Astrocyte of the cerebellum (primary cell): ENCODE data around the gene FOXN1.

Source experiments
- DNase-seq: peaks from one replicate; pipeline ENCODE4 v3.0.0-alpha.2; 2011; ENCODE audit warnings: low read depth
- H3K4me3 ChIP-seq: 2 replicates; pipeline ENCODE4 v1.5.1; 2011; ENCODE audit warnings: mild to moderate bottlenecking, low read depth, low read length, moderate library complexity
- in situ Hi-C: cut with HindIII; loops from 2 replicates; pipeline ENCODE4 v1.10.0; 2017; ENCODE audit warnings: low sequenced_read_pairs
- TF ChIP-seq, protein P1 (sequence below): IDR thresholded peaks from 2 replicates; pipeline ENCODE4 v1.5.1; 2012; ENCODE audit warnings: low read length, low read depth, moderate library complexity, mild to moderate bottlenecking; ENCODE audit errors: missing control alignments

Gene FOXN1

DNA sequence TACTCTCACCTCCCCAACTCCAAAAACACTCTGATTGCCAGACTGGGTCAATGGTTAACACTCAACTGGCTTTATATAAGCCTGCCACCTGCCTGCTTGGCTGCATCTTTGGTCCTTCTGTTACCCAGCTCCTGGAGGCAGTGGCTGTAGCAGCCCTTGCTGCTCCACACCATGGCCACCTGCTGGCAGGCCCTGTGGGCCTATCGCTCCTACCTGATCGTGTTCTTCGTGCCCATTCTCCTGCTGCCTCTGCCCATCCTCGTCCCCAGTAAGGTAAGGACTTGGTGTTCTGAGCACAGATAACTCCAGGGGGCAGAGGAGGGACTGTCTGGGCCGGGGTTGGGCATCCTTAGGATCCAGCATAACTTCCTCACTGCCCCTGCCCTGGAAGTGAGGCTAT, 32.6 kb upstream of the FOXN1 start, which contains the start of gene SLC13A2:
TSS of gene SLC13A2 (plus strand) at position 103 of the 400 bp plus-strand sequence. CDS start at position 172, 69 bp downstream.
- in situ Hi-C loops, result no loop called here
- no peak within 1 kb of the TSS for H3K4me3 ChIP-seq
- TF ChIP-seq, protein P1, sequence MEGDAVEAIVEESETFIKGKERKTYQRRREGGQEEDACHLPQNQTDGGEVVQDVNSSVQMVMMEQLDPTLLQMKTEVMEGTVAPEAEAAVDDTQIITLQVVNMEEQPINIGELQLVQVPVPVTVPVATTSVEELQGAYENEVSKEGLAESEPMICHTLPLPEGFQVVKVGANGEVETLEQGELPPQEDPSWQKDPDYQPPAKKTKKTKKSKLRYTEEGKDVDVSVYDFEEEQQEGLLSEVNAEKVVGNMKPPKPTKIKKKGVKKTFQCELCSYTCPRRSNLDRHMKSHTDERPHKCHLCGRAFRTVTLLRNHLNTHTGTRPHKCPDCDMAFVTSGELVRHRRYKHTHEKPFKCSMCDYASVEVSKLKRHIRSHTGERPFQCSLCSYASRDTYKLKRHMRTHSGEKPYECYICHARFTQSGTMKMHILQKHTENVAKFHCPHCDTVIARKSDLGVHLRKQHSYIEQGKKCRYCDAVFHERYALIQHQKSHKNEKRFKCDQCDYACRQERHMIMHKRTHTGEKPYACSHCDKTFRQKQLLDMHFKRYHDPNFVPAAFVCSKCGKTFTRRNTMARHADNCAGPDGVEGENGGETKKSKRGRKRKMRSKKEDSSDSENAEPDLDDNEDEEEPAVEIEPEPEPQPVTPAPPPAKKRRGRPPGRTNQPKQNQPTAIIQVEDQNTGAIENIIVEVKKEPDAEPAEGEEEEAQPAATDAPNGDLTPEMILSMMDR, result no peak
- no peak for DNase-seq

DNA sequence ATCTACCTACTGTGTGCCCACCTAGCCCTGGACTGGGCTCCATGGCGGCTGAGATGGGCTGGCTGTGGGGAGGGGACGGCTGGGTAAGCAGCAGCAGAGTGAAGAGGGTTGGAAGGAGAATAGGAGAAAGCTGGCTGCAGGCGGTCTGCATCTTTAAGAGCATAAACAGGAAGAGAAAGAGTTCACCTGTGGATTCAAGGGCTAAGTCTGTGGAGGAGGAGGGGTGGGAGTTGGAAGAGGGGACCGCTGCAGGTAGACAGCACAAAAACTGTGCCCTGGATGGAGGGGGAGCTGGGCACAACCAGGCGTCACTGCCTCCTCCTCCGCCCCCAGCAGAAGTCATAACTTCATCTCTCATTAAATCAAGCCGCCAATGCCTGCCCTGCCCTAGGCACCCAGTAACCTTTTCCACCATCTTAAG, 32.0 kb upstream of the FOXN1 start:
- TF ChIP-seq, protein P1, result no peak
- DNase-seq, result no peak
- H3K4me3 ChIP-seq, result no peak overlapping the region
- in situ Hi-C loops, result no loop called here

DNA sequence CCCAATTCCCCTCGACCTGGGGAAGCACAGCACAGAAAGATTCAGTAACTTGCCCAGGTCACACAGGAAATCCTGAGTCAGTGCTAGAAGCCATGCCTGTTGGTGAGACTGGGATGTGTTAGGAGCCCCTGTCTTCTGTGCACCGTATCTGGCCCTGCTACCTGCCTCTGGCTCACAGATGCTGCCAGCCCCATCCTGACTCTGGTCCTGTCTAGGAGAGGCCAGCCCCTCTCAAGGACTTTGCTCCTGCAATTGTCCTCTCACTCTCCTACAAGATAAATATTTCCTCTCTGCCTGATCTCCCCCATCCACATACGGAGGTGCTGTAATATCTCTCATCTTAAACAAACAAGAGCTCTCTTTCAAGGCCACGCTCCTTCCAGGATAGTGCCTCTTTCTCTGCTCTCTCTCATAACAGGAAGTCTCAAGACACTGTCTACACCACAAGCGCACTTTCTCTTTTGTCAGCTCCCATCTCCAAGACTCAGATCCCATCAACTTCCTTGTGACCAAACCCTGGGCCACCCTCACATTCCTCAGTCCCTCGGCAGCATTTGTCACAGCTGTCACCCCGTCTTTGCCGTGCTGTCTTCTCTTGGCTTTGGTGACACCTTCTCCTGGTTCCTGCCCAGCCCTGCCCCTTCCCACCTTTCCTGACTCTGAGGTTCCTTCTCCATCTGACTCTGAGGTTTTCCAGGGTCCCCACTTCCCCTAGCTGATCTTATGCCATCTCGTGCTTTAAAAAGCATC, 30.8 kb upstream of the FOXN1 start:
- no peak overlapping the region for H3K4me3 ChIP-seq
- in situ Hi-C loops, result no loop called here
- TF ChIP-seq, protein P1, result no peak
- DNase-seq, result no peak

DNA sequence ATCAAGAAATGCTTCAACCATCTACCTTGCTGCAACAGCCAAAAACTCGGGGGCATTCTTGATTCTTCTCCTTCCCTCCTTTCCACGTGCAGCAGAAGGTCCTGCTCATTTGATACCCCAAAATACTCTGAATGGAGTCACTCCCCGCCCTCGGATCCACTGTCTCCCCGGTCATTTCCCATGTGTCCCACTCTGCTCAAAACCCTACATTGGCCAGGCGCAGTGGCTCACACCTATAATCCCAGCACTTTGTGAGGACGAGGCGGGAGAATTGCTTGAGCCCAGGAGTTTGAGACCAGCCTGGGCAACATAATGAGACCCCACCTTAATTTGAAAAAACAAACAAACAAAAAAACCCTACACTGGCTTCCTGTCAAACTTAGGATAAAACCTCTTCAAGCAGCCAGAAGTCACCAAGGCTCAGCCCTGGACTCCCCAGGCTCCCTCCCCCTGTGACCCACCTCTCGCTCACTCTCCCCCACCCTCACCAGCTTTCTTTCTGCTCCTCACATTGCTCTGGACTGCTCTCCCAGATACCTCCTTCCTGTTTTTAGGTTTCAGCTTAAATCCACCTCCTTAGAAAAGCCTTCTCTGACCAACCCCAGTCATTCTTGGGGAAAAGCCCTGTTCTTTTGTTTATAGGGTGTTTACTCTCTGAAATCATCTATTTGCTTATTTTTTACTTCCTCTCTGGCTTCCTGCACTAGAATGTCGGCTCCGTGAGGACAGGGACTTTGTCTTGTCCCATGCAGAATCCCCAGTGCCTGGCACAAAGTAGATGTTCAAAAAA, 29.9 kb upstream of the FOXN1 start:
- in situ Hi-C loops, result no loop called here
- no peak for DNase-seq
- TF ChIP-seq, protein P1, result no peak

DNA sequence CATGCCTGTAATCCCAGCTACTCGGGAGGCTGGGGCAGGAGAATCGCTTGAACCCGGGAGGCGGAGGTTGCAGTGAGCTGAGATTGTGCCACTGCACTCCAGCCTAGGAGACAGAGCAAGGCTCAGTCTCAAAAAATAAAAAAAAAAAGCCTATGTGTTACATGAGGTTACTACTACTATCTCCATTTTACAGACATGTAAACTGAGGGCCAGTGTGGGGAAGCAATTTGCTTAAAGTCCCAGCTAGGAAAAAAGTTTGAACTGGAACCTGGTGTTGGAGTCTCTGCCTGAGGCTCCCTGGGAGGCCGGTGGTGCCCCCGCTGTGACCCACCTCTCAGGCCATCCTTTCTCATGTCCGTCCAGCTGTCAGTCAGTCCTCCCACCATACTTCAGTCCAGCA, 28.2 kb upstream of the FOXN1 start:
- no peak overlapping the region for H3K4me3 ChIP-seq
- no peak for DNase-seq
- in situ Hi-C loops, result no loop called here
- TF ChIP-seq, protein P1, result no peak

More for the DNA sequence above, 29.9 kb upstream of the FOXN1 start:
- no peak overlapping the region for H3K4me3 ChIP-seq

DNA sequence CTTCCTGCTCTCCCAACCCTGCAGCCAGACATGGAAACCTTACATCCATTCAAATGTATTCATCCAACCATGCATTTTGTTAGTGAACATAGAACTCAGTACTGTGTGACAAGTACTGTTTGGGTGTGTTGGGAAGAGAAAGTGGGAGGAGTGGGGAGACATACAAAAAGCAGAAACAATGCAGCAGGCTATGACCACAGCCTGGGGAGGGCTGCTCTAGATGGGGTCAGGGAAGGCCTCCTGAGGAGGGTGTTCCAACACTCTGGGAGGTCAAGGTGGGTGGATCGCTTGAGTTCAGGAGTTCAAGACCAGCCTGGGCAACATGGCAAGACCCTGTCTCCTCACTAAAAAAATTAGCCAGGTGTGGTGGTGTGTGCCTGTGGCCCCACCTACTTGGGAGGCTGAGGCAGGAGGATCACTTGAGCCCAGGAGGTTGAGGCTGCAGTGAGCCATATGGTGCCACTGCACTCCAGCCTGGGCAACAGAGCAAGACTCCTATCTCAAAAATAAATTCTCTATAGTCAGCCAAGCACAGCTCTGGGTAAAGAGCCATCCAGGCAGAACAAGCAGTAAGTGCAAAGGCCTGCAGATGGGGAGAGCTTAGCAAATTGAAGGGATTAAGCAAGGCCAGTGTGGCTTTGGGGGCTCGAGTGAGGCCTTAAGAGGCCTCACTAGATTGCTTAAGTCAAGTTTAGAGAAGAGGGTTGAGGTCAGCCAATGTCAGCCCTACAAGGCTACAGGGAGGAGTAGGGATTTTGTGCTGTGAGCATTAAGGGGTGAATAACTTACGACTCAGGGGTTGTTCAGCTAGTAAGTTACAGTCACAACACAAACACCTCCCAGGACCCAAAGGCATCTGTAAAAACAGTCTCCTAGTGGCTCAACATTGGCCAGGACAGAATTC, 27.2 kb upstream of the FOXN1 start:
- no peak for DNase-seq
- TF ChIP-seq, protein P1, result no peak
- in situ Hi-C loops, result no loop called here
- no peak overlapping the region for H3K4me3 ChIP-seq
